Eye (tissue), 1 donor: Measurements from ENCODE around the gene TAOK1.
A peak's percentile ranks its signal among the peaks of the same experiment; 100 is the strongest.

Experiments
- DNase-seq: peaks from one replicate; pipeline ENCODE4 v3.0.0-alpha.2; 2015

TAOK1 gene

DNA sequence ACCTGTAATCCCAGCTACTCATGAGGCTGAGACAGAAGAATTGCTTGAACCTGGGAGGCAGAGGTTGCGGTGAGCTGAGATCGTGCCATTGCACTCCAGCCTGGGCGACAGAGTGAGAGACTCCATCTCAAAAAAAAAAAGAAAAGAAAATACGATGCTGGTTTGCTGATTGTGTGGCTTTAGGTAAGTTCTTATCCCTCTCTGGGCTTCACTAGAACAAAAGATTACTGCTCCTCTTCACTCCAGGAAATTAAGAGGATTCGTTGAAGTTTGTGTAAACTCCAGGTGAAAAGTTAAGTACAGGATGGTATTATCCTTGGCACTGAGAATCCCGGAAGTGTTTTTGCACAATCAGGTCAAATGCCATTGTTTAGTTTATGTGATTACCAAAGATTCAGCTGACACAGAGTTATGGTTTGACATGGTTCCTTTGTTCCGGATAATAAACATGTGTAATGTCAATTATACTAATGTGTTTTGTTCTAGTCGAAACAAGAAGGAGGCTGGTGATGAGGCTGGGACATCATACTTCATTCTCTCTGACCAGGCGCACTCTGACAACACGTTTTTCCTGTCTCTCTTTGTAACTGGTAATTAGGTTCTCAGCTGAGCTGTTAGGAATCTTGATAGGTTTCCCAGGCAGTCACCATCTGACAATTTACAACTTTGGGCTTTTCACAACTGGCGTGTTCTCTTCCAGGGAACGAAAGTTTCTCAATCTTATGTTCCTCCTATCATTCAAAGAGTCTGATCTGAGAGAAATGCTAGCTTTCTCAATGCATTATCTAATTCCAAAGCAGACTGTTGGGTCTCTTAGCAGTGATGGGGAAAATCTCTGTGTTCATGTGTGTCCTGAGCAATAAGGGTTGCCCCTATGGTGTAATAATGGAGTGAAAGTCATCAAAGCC is 10.8 kb upstream of the TAOK1 start:
- DNase-seq, result peak; percentile 52

DNA sequence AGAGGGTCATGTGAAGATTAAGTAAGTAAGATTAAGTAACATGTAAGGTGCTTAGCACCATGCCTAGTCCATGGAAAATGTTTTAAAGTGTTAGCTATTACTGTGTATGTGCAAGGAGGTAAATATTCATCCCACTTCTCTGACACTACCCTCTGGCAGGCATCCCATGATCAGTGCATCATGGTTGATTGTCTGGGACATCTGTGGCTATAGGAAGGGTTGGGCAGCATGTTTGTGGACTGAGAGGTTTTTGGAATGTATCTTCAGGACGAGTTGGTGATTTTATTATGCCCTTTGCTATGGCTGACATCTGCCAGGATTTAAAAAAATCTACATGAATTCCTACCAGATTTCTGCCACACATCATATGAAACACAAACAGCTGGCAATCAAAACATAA is 6.5 kb upstream of the TAOK1 start:
- DNase-seq, result no peak

DNA sequence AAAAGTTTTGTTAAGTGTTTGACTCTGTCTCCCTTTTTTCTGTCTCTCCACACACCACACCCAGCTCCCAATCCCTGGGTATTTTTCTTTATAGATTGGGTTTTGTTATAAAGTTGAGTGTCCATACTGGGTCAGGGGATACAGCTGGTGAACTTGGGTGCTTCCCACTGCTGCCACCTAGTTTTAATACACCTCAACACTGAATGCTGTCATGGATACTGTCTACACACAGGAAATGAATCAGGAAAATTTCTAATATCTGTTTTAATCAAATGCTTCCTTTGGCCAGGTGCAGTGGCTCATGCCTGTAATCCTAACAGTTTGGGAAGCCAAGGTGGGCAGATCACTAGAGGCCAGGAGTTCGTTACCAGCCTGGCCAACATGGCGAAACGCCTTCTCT is 5.3 kb upstream of the TAOK1 start:
- no peak for DNase-seq

DNA sequence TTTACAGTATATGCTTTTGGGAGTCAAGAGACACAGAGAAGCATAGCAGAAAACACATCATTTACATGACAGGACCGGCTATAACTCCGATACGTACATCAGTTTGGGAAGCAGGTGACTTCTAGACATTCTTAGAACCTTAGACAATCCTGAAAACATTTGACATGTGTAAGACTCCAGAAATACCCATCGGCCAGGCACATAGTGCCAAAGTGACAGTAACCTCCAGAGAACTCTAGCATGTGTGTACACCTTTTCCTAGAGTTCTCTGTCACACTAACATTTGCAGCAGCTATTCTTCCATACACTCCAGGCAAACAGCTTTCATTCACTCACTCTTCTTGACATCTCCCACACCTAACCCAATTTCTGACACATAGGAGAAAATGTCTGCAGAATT is 3.4 kb upstream of the TAOK1 start:
- DNase-seq, result no peak

DNA sequence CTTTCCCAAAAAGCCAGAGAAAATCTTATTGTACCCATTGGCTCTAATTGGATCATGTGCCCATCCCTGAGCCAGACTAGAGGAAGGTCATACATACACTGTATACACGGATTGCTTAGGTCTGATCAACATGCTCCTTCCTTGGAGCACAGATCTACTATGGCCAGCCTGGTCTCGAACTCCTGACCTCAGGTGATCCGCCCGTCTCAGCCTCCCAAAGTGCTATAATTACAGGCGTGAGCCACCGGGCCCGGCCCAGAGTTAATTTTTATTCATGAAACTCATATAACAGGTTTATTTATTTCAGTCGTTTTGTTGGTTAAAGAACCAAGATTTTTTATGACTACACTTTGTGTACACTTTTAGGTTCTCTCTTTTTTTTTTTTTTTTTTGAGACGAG is 1.2 kb upstream of the TAOK1 start:
- DNase-seq, result no peak

DNA sequence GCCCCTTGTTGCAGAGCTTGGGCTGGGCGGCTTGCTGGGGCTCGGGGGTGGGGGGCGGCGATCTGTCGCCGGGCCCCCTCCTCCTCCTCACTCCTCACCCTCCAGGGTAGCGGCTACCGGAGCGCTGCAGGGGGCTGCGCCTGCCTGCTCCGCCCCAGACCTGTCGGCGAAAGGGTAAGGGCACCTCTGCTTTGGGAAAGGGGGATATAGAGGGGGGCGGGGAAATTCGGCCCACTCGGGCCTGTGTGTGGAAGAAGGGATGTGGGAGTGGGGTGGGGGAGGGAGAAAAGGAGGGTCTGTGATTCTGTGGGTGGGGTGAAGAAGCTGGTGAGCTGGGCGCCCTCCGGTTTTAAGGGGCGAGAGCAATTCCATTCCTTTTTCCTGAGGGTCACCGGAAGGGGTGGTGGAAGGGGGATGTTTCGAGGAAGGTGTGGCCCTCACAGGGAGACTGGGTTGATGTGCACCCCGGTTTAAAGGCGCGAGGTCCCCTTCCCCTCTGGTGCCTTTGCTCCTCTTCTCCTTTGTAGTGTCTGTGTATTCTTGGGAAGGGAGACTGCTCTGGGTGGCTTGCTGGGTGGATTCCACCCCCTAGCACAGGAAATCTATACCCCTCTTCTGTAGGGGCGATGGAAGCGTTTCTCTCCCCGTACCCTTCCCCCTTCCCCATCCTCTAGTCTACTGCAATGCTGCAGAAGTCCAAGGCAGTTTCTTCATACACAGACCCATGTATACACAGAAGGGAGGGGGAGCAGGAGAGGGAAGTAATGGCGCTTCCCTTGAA is 878 bp downstream of the TAOK1 start:
- DNase-seq, result peak; percentile 75

DNA sequence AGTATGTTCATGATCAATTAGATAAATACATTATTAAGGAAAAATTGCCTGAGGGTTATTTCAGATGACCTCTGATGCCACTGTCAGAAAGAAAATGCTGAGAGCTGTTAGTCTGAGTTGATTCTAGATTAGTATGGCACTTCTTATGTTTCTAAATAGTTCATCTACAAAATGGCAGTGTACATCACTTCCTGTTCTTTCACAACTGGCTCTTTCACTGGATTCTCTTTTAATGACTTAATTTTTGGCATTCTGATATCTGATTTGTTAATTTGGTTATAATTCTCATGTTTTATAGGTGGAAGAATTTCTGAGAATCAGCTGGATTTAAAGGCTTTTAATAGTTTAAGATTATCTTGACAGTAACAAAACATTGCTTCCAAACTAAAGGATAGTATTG is 3.3 kb downstream of the TAOK1 start:
- no peak for DNase-seq

DNA sequence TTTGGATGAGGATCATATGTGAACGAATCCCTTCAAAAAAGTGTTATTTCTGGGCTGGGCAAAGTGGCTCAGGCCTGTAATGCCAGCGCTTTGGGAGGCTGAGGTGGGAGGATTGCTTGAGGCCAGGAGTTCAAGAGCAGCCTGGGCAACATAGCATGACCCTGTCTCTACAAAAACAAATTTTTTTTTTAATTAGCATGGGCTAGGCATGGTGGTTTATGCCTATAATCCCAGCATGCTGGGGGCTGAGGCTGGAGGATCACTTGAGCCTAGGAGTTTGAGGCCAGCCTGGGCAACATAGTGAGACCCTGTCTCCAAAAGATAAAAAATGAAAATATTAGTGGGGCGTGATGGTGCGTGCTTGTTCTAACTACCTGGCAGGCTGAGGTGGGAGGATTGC is 4.6 kb downstream of the TAOK1 start:
- no peak for DNase-seq

DNA sequence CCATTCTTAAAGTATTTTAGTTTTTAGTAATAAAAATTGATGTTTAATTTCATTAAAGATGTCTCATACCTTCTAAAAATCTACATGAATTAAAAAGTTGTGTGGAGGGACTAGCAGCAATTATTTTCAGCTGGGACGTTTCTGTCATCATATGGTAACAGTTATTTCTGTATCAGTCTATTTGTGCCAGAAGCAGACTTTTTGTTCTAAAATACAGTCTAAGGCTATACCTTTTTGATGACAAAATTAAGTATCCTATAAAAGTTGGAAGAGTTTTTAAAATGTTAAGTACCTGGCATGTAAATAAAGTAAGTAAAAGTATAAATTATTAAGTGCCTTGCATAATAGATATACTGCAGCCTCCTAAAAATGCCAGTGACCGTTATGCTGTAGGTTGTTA is 5.9 kb downstream of the TAOK1 start:
- no peak for DNase-seq

DNA sequence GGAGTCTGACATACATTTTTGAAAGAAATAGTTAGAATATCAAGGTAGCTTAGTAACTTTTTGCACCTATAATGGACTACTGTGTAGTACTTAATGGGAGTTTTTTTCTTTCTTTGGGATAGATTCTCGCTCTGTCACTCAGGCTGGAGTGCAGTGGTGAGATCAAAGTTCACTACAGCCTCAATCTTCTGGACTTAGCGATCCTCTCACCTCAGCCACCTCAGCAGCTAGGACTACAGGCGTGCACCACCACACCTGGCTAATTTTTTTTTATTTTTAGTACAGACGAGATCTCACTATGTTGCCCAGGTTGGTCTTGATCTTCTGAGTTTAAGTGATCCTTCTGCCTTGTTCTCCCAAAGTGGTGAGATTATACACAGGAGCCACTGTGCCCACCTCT is 9.5 kb downstream of the TAOK1 start:
- DNase-seq, result no peak

DNA sequence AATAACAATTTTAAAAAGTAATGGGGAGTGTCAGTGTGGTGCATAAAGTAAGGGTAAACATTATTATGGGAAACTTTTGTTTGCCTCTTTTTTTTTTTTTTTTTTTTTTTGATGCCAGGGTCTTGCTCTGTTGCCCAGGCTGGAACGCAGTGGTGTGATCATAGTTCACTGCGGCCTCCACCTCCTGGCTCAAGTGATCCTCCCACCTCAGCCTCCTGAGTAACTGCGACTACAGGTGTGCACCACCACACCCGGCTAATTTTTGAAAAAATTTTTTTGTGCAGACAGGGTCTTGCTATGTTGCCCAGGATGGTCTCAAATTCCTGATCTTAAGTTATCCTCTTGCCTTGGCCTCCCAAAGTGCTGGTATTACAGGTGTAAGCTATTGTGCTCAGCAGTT is 10.7 kb downstream of the TAOK1 start:
- DNase-seq, result no peak

DNA sequence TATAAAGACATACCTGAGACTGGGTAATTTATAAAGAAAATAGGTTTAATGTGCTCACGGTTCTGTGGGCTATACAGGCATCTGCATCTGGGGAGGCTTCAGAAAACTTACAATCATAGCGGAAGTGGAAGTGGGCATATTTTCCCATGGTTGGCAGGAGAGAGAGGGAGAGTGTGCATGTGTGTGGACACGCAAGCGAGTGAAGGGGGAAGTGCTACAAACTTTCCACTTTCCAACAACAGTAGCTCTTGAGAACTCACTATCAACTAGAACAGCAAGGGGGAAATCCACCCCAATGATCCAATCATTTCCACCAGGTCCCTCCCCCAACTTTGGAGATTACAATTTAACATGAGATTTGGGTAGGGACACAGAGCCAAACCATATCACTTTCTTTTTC is 11.1 kb downstream of the TAOK1 start:
- DNase-seq, result no peak

DNA sequence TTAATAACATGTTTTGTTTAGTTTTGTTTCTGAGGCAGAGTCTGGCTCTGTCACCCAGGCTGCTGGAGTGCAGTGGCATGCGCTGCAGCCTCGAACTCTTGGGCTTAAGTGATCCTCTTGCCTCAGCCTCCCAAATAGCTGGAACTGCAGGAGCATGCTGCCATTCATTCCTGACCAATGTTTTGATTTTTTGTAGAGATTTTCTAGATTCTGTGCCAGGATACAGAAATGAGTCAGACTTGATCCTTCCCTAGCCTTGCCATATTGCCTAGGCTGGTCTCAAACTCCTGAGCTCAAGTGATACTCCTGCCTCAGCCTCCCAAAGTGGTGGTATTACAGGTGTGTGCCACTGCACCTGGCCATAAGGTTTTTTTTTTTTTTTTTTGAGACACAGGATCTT is 17.7 kb downstream of the TAOK1 start:
- DNase-seq, result no peak

DNA sequence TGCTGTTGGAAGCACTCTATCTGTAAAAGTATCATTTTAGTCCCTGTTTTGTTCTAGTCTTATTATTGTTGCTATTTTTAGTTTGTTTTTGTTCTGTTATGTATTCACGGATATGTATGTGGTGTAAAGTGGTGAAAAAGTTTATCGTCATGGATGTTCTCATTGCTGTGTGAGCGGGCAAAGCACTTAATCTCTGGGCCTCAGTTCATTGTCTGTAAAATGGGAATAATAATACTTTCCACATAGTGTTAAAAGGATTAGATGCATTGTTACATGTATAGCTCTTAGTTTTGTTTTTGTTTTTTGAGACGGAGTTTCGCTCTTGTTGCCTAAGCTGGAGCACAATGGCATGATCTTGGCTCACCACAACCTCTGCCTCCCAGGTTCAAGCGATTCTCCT is 19.8 kb downstream of the TAOK1 start:
- DNase-seq, result no peak

DNA sequence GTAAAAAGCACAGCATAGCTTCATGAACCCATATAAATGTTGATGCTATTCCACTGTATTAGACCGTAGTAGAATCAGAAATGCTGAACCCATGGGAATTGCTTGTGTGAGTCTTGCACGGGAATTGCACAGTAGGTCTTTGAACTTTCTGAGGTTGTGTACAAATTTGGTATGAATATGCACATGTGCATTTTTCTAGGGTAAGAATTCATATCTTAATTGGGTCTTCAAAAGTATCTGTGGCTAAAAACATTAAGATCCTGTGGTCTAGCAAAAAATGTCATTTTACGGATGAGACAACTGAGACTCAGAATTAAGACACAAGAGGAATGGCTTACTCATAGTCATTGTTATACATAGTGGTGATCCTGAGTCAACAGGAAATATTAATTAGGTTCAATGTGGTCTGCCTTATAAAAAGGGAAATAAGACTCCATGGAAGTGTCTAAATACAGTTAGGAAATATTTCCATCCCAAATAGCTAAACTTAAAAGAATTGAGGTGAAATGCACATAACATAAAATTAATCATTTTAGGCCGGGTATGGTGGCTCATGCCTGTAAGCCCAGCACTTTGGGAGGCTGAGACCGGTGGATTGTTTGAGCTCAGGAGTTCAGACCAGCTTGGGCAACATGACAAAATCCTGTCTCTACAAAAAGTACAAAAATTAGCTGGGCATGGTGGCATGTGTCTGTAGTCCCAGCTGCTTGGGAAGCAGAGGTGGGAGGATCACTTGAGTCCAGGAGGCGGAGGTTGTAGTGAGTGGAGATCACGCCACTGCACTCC is 22.8 kb downstream of the TAOK1 start:
- no peak for DNase-seq

DNA sequence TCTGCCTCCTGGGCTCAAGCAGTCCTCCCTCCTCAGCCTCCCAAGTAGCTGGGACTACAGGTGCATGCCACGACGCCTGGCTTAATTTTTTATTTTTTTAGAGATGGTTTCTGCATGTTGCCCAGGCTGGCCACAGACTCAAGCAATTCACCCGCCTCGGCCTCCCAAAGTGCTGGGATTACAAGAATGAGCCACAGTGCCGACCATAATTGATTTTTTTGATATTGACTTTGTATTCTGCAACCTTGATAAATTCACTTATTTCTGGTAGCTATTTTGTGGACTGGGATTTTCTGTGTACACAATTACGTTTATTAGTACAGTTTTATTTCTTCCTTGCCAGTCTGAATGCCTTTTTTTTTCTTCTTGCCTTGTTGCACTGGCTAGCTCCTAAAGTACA is 30.0 kb downstream of the TAOK1 start:
- no peak for DNase-seq

DNA sequence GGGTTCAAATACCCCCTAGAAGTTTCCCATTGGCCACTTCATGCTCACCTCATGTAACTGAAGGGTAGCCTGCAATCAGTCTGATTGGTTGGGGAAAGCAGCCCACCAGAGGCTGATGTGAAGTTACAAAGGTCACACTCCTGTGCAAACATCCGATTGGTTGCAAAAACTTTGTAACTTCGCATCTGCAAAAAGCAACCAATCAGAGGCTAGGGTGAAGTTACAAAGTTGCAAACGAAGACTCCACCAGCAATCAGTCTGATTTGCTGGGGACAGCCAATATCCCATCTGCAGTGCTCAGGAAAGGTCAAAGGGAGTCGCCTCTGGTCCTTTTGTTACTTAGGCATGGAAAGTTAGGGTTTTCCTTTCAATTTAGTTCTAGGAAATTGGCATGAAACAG is 40.1 kb downstream of the TAOK1 start:
- no peak for DNase-seq

DNA sequence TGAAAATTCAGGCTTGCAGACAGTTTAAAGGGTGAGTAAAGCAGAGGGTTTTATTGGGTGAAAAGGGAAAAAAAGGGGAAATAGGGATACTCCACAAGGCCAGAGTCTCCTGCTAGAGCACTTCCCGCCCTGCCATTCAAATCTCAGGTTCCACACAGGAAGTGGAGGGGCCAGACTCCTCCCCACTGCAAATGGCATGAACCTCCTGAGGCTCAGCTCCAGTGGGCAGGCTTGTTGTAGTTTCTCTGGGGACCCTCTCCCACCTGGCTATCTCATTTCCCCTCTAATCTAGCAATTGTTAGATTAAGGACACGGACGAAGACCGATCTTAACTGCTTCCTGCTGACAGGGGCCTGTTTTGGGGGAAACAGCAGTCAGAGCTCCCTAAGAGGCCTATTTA is 43.4 kb downstream of the TAOK1 start:
- DNase-seq, result no peak

DNA sequence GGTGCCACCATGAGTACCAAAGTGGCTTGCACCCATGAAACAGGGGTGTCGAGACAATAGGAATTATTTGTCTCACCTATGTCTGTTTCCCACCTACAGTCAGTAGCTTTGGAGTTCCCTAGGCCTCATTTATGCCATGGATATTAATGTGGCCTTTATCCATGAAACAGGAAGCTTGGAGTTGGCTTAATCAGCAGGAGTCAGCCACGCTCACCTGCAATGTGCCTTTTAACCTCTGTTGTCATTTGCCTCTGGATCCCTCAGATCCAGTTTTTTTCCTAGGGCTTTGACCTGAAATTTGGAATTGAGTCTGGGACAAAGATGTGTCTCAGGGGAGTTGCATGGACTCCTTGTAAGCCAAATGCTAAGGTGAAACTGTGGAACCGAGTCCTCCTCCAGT is 44.4 kb downstream of the TAOK1 start:
- no peak for DNase-seq

DNA sequence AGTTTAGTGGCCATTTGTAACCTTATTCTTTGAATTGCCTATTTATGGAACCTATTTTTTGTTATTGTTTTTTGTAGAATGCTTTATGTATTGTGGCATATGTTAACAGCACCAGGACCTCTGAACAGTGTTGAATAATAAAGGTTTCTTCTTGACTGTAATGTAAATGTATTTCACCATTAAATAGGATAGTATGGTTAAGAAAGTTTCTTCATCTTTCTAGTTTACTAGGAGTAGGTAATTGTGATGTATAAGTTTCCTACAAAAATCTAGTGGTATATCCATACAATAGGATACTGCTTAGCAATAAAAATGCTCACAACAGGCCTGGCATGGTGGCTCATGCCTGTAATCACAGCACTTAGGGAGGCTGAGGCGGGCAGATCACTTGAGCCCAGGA is 52.3 kb downstream of the TAOK1 start:
- no peak for DNase-seq

DNA sequence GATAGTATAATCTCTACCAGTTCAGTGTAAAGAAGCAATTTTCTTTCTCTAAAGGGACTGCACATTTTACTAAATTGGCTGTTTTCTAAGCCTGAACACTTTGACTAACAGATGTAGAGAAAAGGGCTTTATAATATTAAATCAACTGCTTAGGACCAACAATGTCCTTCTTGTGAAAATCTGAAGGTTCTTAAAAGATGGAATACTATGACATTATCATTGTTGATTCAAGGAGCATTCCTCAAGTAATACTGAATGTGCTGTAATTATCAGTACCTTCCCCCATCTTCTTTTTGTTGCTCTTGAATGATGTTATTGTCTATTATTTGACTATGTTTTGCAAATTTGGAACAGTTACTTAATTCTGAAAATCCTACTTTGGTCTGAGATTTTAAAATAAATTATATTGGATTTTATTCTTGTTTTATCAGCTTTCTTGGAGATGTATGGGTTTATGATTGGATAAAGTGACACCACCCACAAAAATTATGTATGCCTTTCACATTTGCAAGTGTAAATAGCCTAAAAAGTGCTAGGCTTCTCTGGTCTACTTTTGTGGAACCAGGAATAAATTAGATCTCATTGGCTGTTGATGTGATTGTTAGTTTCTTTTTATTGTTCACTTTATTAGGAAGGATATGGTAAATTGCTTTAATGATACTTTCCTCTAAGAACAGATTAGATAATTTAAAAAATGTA is 53.0 kb downstream of the TAOK1 start:
- no peak for DNase-seq

DNA sequence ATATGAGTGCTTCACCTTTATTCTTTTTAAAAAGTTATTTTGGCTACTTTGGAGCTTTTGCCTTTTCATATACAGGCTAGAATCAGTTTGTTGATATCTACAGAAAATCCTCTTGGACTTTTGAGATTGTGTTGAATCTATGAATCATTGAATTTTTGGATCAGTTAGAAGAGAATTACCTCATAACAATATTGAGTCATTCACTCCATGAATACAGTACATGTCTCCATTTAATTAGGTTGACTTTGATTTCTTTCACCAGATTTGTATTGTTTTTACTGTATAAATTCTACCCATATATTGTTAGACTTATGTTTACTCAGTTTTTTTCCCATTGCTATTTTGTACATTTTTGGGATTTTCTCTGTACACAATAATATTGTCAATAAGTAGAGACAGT is 54.4 kb downstream of the TAOK1 start:
- no peak for DNase-seq

DNA sequence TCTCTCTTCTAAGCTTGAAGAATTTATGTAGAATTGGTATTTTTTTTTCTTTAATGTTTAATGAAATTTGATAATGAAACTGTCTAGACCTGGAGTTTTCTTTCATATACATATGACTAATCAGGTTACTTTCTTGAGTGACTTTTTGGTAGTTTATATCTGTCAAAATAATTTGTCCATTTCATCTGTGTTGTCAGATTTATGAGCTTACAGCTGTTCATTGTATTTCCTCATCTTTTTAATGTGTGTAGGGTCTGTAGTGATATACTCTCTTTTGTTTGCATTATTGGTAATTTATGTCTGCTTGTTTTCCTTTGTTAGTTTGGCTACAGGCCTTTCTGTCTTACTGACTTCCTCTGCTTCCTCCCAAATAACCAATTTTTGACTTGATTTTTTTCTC is 55.7 kb downstream of the TAOK1 start:
- no peak for DNase-seq
